Gastroesophageal sphincter (tissue), 4 donors: ENCODE data around the gene STAP1. TPM values are rescaled to one million over a fixed set of nuclear protein-coding genes. Genes with fewer than 3 reads are reported as not detected.
"Not testable (repeated sequence)": the region's sequence is repeated elsewhere in the genome, so short reads cannot be mapped to it uniquely, and the experiment has no call there.

Experiments used
- ATAC-seq: fragments of 150-250 bp; one replicate; pipeline ENCODE4 v1.9.1; 2016; ENCODE audit warnings: mild to moderate bottlenecking, moderate library complexity
- H3K27ac ChIP-seq, 4 donors: fragments of 200-600 bp; sonication (generic) in 3 of 4; 1 replicate in 3 of 4; 2 replicates in 1 of 4; pipeline ENCODE4 v1.5.1; 2016 to 2019
- H3K27me3 ChIP-seq: fragments of 200-600 bp; sonication (generic); one replicate; pipeline ENCODE4 v1.5.1; 2019
- H3K36me3 ChIP-seq, 2 donors: fragments of 200-600 bp; sonication (generic); one replicate each; pipeline ENCODE4 v1.5.1; 2019; ENCODE audit warnings: control low read depth in 1 of 2
- H3K4me1 ChIP-seq, 3 donors: fragments of 200-600 bp; sonication (generic); 1 replicate in 2 of 3; 2 replicates in 1 of 3; pipeline ENCODE4 v1.5.1; 2016 to 2019; ENCODE audit warnings: control low read depth in 2 of 3
- H3K4me3 ChIP-seq, 2 donors: fragments of 200-600 bp; sonication (generic); one replicate each; pipeline ENCODE4 v1.5.1; 2019; ENCODE audit warnings: mild to moderate bottlenecking in 1 of 2, moderate library complexity in 1 of 2
- H3K9me3 ChIP-seq, 3 donors: fragments of 200-600 bp; sonication (generic); one replicate each; pipeline ENCODE4 v1.5.1; 2017 to 2019; ENCODE audit warnings: control low read depth in 2 of 3
- CTCF ChIP-seq, 4 experiments: fragments of 200-600 bp in 2 of 4; fragments of 450-650 bp in 2 of 4; sonication (generic) in 1 of 4; IDR thresholded peaks; one replicate each; pipeline ENCODE4 v1.5.1; 2017 to 2019; ENCODE audit warnings: antibody characterized with exemption in 4 of 4, mild to moderate bottlenecking in 2 of 4, moderate library complexity in 2 of 4
- EP300 ChIP-seq: sonication (generic); formaldehyde crosslinking; IDR thresholded peaks from one replicate; pipeline ENCODE4 v1.6.1; 2017; ENCODE audit warnings: antibody characterized with exemption, mild to moderate bottlenecking
- POLR2A ChIP-seq, 2 donors: fragments of 450-650 bp; IDR thresholded peaks; one replicate each; pipeline ENCODE4 v1.6.1; 2017; ENCODE audit warnings: antibody characterized with exemption in 2 of 2, mild to moderate bottlenecking in 2 of 2, moderate library complexity in 1 of 2
- POLR2AphosphoS5 ChIP-seq: sonication (generic); formaldehyde crosslinking; IDR thresholded peaks from one replicate; pipeline ENCODE4 v1.6.1; 2017; ENCODE audit warnings: antibody characterized with exemption
- WGBS, 2 donors: methylation state at CpG; one replicate each; pipeline ENCODE4 v1.1.5; 2018; ENCODE audit warnings: low coverage in 1 of 2; 5-methylcytosine and 5-hydroxymethylcytosine counted together
- total RNA-seq, 4 donors: library from RNA; depleted of rRNA; stranded (reverse); fragments of >200 nt; gene quantifications; one replicate each; pipeline ENCODE4 v1.1.0, GENCODE V29; 2016

The STAP1 gene
- total RNA-seq, 4 donors from 2014 or later: 0.54 to 2.2 (median 0.77) TPM; not detected in 1

GRCh38 chr4:67632492-67632891 is 74.0 kb downstream of the STAP1 start:
- TF ChIP-seq POLR2AphosphoS5 (no peak), CTCF (IDR thresholded peaks at IDR 0.05) (no peak), POLR2A (IDR thresholded peaks at IDR 0.05) (no peak), EP300 (no peak)
- H3K36me3 ChIP-seq: peaks cover 5 to 83% of the 10 kb centered on the region in 2 donors
- no peaks in the 10 kb centered on the region for H3K9me3 ChIP-seq
- 81 to 86% methylated on average over 3 of the region's 3 CpGs for WGBS, 2 donors
- H3K4me1 ChIP-seq: no peaks in the 10 kb centered on the region
- ATAC-seq: no peak
- no peak overlapping the region for H3K27ac ChIP-seq
- H3K4me3 ChIP-seq: no peak overlapping the region
- H3K27me3 ChIP-seq: no peaks in the 10 kb centered on the region

GRCh38 chr4:67634741-67635140 is 76.2 kb downstream of the STAP1 start:
- H3K9me3 ChIP-seq: no peaks in the 10 kb centered on the region
- H3K36me3 ChIP-seq: peaks cover 5 to 84% of the 10 kb centered on the region in 2 donors
- 84 to 100% methylated on average over 2 of the region's 2 CpGs for WGBS, 2 donors
- no peak for TF ChIP-seq POLR2AphosphoS5
- TF ChIP-seq EP300: no peak
- no peak for TF ChIP-seq CTCF (IDR thresholded peaks at IDR 0.05)
- no peak for TF ChIP-seq POLR2A (IDR thresholded peaks at IDR 0.05)
- H3K4me3 ChIP-seq: no peak overlapping the region
- H3K27me3 ChIP-seq: no peaks in the 10 kb centered on the region
- no peak for ATAC-seq
- no peak overlapping the region for H3K27ac ChIP-seq
- no peaks in the 10 kb centered on the region for H3K4me1 ChIP-seq

GRCh38 chr4:67635331-67635730 is 76.8 kb downstream of the STAP1 start:
- 90 to 100% methylated on average over 2 of the region's 2 CpGs for WGBS, 2 donors
- Histone ChIP-seq H3K4me1 (no peaks in the 10 kb centered on the region), H3K27me3 (no peaks in the 10 kb centered on the region), H3K27ac (no peak overlapping the region), H3K36me3 (peaks cover 5 to 78% of the 10 kb centered on the region in 2 donors), H3K4me3 (no peak overlapping the region), H3K9me3 (no peaks in the 10 kb centered on the region)
- TF ChIP-seq CTCF (IDR thresholded peaks at IDR 0.05) (no peak), POLR2A (IDR thresholded peaks at IDR 0.05) (no peak), EP300 (no peak), POLR2AphosphoS5 (no peak)
- ATAC-seq: no peak

- WGBS, 2 donors: no CpG with 5 or more reads among the region's 30 CpGs
- H3K9me3 ChIP-seq, H3K27ac ChIP-seq, H3K27me3 ChIP-seq, H3K4me1 ChIP-seq, ATAC-seq, H3K4me3 ChIP-seq: not testable (repeated sequence)
- peaks cover 0 to 63% of the 10 kb centered on the region in 2 donors for H3K36me3 ChIP-seq
Measured at GRCh38 chr4:67636978-67637377, 78.5 kb downstream of the STAP1 start.

GRCh38 chr4:67638136-67638535 is 79.6 kb downstream of the STAP1 start:
- TF ChIP-seq EP300 (no peak), CTCF (IDR thresholded peaks at IDR 0.05) (no peak), POLR2AphosphoS5 (no peak), POLR2A (IDR thresholded peaks at IDR 0.05) (no peak)
- 82 to 100% methylated on average over 1 to 5 of the region's 5 CpGs for WGBS, 2 donors

More at GRCh38 chr4:67638136-67638535, 79.6 kb downstream of the STAP1 start:
- H3K9me3 ChIP-seq: no peaks in the 10 kb centered on the region
- H3K4me3 ChIP-seq: no peak overlapping the region
- peaks cover 0 to 52% of the 10 kb centered on the region in 2 donors for H3K36me3 ChIP-seq
- H3K4me1 ChIP-seq: no peaks in the 10 kb centered on the region
- ATAC-seq: no peak
- H3K27ac ChIP-seq: no peak overlapping the region
- no peaks in the 10 kb centered on the region for H3K27me3 ChIP-seq
